Kidney (tissue), 14 donors: Measurements from ENCODE around the gene BAZ2B. TPM values are rescaled to one million over a fixed set of nuclear protein-coding genes. Genes with fewer than 3 reads are reported as not detected.

Source experiments
- DNase-seq, 5 donors: peaks; one replicate each; pipeline ENCODE4 v3.0.0-alpha.2; 2013 to 2020
- FAIRE-seq: peaks from 2 replicates; lab custom pipeline; 2012; peaks lifted over from hg19 to GRCh38; lab: Jason Lieb, UNC
- H3K27ac ChIP-seq, 2 donors: one replicate each; pipeline ENCODE4 v1.7.0; 2013; ENCODE audit warnings: low read depth in 2 of 2, low read length in 2 of 2, inconsistent platforms in 1 of 2
- H3K27me3 ChIP-seq: one replicate; pipeline ENCODE4 v1.7.1; 2013; ENCODE audit warnings: low read length, inconsistent platforms; ENCODE audit not compliant: control insufficient read depth, insufficient read depth
- H3K36me3 ChIP-seq, 3 donors: one replicate each; pipeline versions ENCODE4 v1.7.0 to v1.7.1; 2013; ENCODE audit warnings: low read length in 3 of 3, control low read depth in 1 of 3, inconsistent platforms in 1 of 3; ENCODE audit not compliant: insufficient read depth in 3 of 3, control insufficient read depth in 2 of 3
- H3K4me1 ChIP-seq, 3 donors: one replicate each; pipeline versions ENCODE4 v1.7.0 to v1.7.1; 2013; ENCODE audit warnings: low read length in 3 of 3, inconsistent platforms in 1 of 3, low read depth in 1 of 3; ENCODE audit not compliant: control insufficient read depth in 2 of 3, insufficient read depth in 2 of 3
- H3K4me3 ChIP-seq, 3 donors: one replicate each; pipeline versions ENCODE4 v1.7.0 to v1.8.1; 2013; ENCODE audit warnings: low read length in 3 of 3, control low read depth in 1 of 3, inconsistent platforms in 1 of 3
- H3K9ac ChIP-seq, 3 donors: one replicate each; pipeline versions ENCODE4 v1.7.0 to v1.7.1; 2013; ENCODE audit warnings: low read length in 3 of 3, control low read depth in 1 of 3, inconsistent platforms in 1 of 3
- H3K9me3 ChIP-seq, 3 donors: one replicate each; pipeline versions ENCODE4 v1.7.0 to v1.7.1; 2013; ENCODE audit warnings: low read length in 3 of 3, control low read depth in 1 of 3, inconsistent platforms in 1 of 3; ENCODE audit not compliant: control insufficient read depth in 2 of 3, insufficient read depth in 1 of 3
- CTCF ChIP-seq: IDR thresholded peaks from 3 replicates; pipeline ENCODE4 v1.5.1; 2012; ENCODE audit warnings: mild to moderate bottlenecking, moderate library complexity, borderline replicate concordance; ENCODE audit not compliant: insufficient read depth; ENCODE audit errors: extremely low read depth
- intact Hi-C: fragments of 100-400 bp; cut with DNase I; formaldehyde crosslinking; loops from one replicate; pipeline ENCODE4 v1.11.1; 2022
- polyA plus RNA-seq: library from polyadenylated mRNA; stranded (reverse); fragments of 350-450 nt; fragmentation: Illumina TruSeq; extraction: RNeasy Lipid Tissue Mini Kit (QIAGEN cat#74804); gene quantifications from one replicate; pipeline ENCODE4 v1.2.3, GENCODE V29; 2014; ENCODE audit warnings: low read depth, low replicate concordance; ENCODE audit not compliant: insufficient read depth
- total RNA-seq: library from RNA; stranded (reverse); fragmentation: NEBNext Ultra II Directional; extraction: Animal tissue kit (Norgen Biotek cat#: 25700); gene quantifications from one replicate; pipeline ENCODE4 v1.2.1, GENCODE V29; 2021
- donor health status: control.
- donor health status: control.
- donor health status: control.
- donor health status: control.
- donor health status: control.
- donor health status: DM: yes; HTN: yes; CAD: no.
- donor health status: Normal renal cell carcinoma (clear cell type).

Gene BAZ2B
- total and polyA plus RNA-seq, 2 donors from 2014 or later = 5.1 to 87.3 TPM

DNA sequence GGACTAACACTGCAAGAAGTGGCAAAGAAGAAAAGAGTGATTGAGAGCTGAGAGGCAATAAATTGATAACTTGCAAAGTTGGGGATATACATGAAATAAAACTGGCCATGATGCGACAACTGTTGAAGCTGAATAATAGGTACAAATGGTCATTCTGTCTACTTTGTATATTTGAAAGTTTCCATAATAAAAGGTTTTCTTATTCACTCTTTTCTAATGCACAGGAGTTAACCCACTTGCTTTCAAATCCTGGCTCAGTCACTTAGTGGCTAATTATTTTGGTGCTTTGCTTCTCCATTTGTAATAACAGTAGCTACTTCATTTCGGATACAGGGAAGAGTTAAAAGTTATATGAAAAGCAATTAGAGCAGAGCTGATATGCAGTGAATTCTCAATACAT lies 170.1 kb downstream of the BAZ2B start:
- DNase-seq = no peak
- Histone ChIP-seq H3K4me1 (no peaks in the 10 kb centered on the region), H3K9me3 (no peaks in the 10 kb centered on the region), H3K27me3 (no peaks in the 10 kb centered on the region), H3K9ac (no peak overlapping the region), H3K36me3 (peaks cover 4 to 35% (median 19%) of the 10 kb centered on the region in 3 donors), H3K27ac (no peak overlapping the region), H3K4me3 (no peak overlapping the region)
- TF ChIP-seq CTCF = no peak
- no peak for FAIRE-seq
- intact Hi-C loops = no loop called here

GRCh38 chr2:159445307-159445706 lies 171.0 kb downstream of the BAZ2B start:
- intact Hi-C loops = no loop called here
- Histone ChIP-seq H3K9ac (no peak overlapping the region), H3K4me3 (no peak overlapping the region), H3K9me3 (no peaks in the 10 kb centered on the region), H3K27me3 (no peaks in the 10 kb centered on the region), H3K27ac (no peak overlapping the region), H3K4me1 (no peaks in the 10 kb centered on the region), H3K36me3 (peaks cover 4 to 35% (median 19%) of the 10 kb centered on the region in 3 donors)
- TF ChIP-seq CTCF = no peak
- DNase-seq (no peak), FAIRE-seq (no peak)

- intact Hi-C loops = no loop called here
- Histone ChIP-seq H3K4me3 (no peak overlapping the region), H3K27me3 (no peaks in the 10 kb centered on the region), H3K27ac (no peak overlapping the region), H3K4me1 (no peaks in the 10 kb centered on the region), H3K9ac (no peak overlapping the region), H3K9me3 (no peaks in the 10 kb centered on the region), H3K36me3 (peaks cover 4 to 35% (median 19%) of the 10 kb centered on the region in 3 donors)
- no peak for DNase-seq
- no peak for TF ChIP-seq CTCF
- FAIRE-seq = no peak
Observed at GRCh38 chr2:159444754-159445153, 171.6 kb downstream of the BAZ2B start.
